Tibial nerve (tissue), 4 donors: ENCODE measurements around the gene MRPL38.

Experiments used
- CTCF ChIP-seq, 5 experiments: fragments of 200-600 bp in 3 of 5; fragments of 450-650 bp in 2 of 5; sonication (generic) in 3 of 5; IDR thresholded peaks; one replicate each; pipeline ENCODE4 v1.5.1; 2016 to 2019; ENCODE audit warnings: antibody characterized with exemption in 5 of 5, mild to moderate bottlenecking in 3 of 5, moderate library complexity in 2 of 5
- EP300 ChIP-seq, 2 donors: sonication (generic); formaldehyde crosslinking; IDR thresholded peaks; one replicate each; pipeline ENCODE4 v1.6.1; 2017; ENCODE audit warnings: antibody characterized with exemption in 2 of 2, mild to moderate bottlenecking in 1 of 2
- POLR2A ChIP-seq, 2 donors: fragments of 450-650 bp; IDR thresholded peaks; one replicate each; pipeline ENCODE4 v1.6.1; 2017; ENCODE audit warnings: antibody characterized with exemption in 2 of 2, mild to moderate bottlenecking in 2 of 2, moderate library complexity in 2 of 2

- TF ChIP-seq CTCF (IDR thresholded peaks at IDR 0.05) (no peak), POLR2A (IDR thresholded peaks at IDR 0.05) (no peak), EP300 (IDR thresholded peaks at IDR 0.05) (no peak)
Measured at GRCh38 chr17:75902406-75902805, 2.3 kb downstream of the MRPL38 start.
